Gastrocnemius medialis (tissue), 4 donors: ENCODE results near the gene C2orf78. TPM values are rescaled to one million over a fixed set of nuclear protein-coding genes. Genes with fewer than 3 reads are reported as not detected.

Source experiments
- ATAC-seq, 2 donors: fragments of 150-250 bp; one replicate each; pipeline ENCODE4 v1.9.1; 2016
- DNase-seq, 2 donors: peaks; one replicate each; pipeline ENCODE4 v3.0.0-alpha.2; 2019
- H3K27ac ChIP-seq, 4 donors: fragments of 200-600 bp; sonication (generic); 1 replicate in 1 of 4; 2 replicates in 3 of 4; pipeline ENCODE4 v1.5.1; 2016 to 2018; ENCODE audit warnings: mild to moderate bottlenecking in 2 of 4, moderate library complexity in 1 of 4
- H3K27me3 ChIP-seq, 3 donors: fragments of 200-600 bp; sonication (generic) in 2 of 3; 1 replicate in 1 of 3; 2 replicates in 2 of 3; pipeline versions ENCODE4 v1.5.1 to v1.6.0; 2016 to 2019; ENCODE audit warnings: mild to moderate bottlenecking in 1 of 3, moderate library complexity in 1 of 3
- H3K36me3 ChIP-seq, 2 donors: fragments of 200-600 bp; sonication (generic) in 1 of 2; one replicate each; pipeline ENCODE4 v1.5.1; 2017 to 2018
- H3K4me1 ChIP-seq, 2 donors: fragments of 200-600 bp; sonication (generic) in 1 of 2; one replicate each; pipeline ENCODE4 v1.5.1; 2016 to 2017; ENCODE audit warnings: mild to moderate bottlenecking in 2 of 2
- H3K4me3 ChIP-seq, 4 donors: fragments of 200-600 bp; sonication (generic) in 3 of 4; 1 replicate in 1 of 4; 2 replicates in 3 of 4; pipeline ENCODE4 v1.5.1; 2016 to 2019; ENCODE audit warnings: mild to moderate bottlenecking in 2 of 4
- H3K9me3 ChIP-seq, 3 donors: fragments of 200-600 bp; sonication (generic) in 2 of 3; 1 replicate in 1 of 3; 2 replicates in 2 of 3; pipeline ENCODE4 v1.5.1; 2016 to 2019
- CTCF ChIP-seq, 5 experiments: fragments of 450-650 bp in 3 of 5; fragments of 200-600 bp in 2 of 5; sonication (generic) in 2 of 5; IDR thresholded peaks in 4 of 5; conservative IDR thresholded peaks in 1 of 5; 1 replicate in 4 of 5; 2 replicates in 1 of 5; pipeline ENCODE4 v1.5.1; 2016 to 2019; ENCODE audit warnings: antibody characterized with exemption in 5 of 5, mild to moderate bottlenecking in 3 of 5, moderate library complexity in 3 of 5
- POLR2A ChIP-seq, 2 donors: fragments of 450-650 bp; IDR thresholded peaks; one replicate each; pipeline ENCODE4 v1.6.1; 2017; ENCODE audit warnings: antibody characterized with exemption in 2 of 2, mild to moderate bottlenecking in 2 of 2, moderate library complexity in 2 of 2
- in situ Hi-C, 4 donors: fragments of 200-750 bp; cut with MboI; loops; one replicate each; pipeline versions ENCODE4 v1.15.0 to v1.8.0; 2017; ENCODE audit warnings: low sequenced_read_pairs in 4 of 4
- intact Hi-C: fragments of 100-400 bp; cut with DNase I; formaldehyde crosslinking; loops from one replicate; pipeline ENCODE4 v1.15.1; 2023; ENCODE audit warnings: low total_unique reads
- total RNA-seq, 4 donors: library from RNA; depleted of rRNA; stranded (reverse); fragments of >200 nt; gene quantifications; one replicate each; pipeline versions ENCODE4 v1.1.0 to v1.2.3, GENCODE V29; 2016

Gene C2orf78
- total RNA-seq, 4 donors from 2014 or later, result 0.16 TPM; not detected in 3

GRCh38 chr2:73851274-73851673 lies 67.3 kb downstream of the C2orf78 start:
- Histone ChIP-seq H3K9me3 (no peaks in the 10 kb centered on the region), H3K27me3 (no peaks in the 10 kb centered on the region), H3K36me3 (peaks cover 3 to 98% of the 10 kb centered on the region in 2 donors), H3K27ac (no peak overlapping the region), H3K4me3 (no peak overlapping the region), H3K4me1 (no peaks in the 10 kb centered on the region)
- in situ Hi-C loops, result no loop called here
- ATAC-seq (no peak), DNase-seq (no peak)
- intact Hi-C loops, result no loop called here
- TF ChIP-seq CTCF (IDR thresholded peaks at IDR 0.05 in 4 of 5, conservative IDR thresholded peaks at IDR 0.05 in 1 of 5), result no peak
- TF ChIP-seq POLR2A (IDR thresholded peaks at IDR 0.05), result no peak

GRCh38 chr2:73852020-73852419 lies 68.0 kb downstream of the C2orf78 start:
- TF ChIP-seq POLR2A (IDR thresholded peaks at IDR 0.05), result no peak
- TF ChIP-seq CTCF (IDR thresholded peaks at IDR 0.05 in 4 of 5, conservative IDR thresholded peaks at IDR 0.05 in 1 of 5), result no peak
- no peak overlapping the region for H3K27ac ChIP-seq
- ATAC-seq, result no peak

GRCh38 chr2:73855526-73855925 lies 71.5 kb downstream of the C2orf78 start:
- ATAC-seq (no peak), DNase-seq (no peak)
- in situ Hi-C loops (no loop called here), intact Hi-C loops (no loop called here)
- no peaks in the 10 kb centered on the region for H3K9me3 ChIP-seq
- H3K36me3 ChIP-seq, result peaks cover 0 to 93% of the 10 kb centered on the region in 2 donors
- no peak overlapping the region for H3K27ac ChIP-seq
- H3K4me1 ChIP-seq, result no peaks in the 10 kb centered on the region
- H3K4me3 ChIP-seq, result no peak overlapping the region
- TF ChIP-seq POLR2A (IDR thresholded peaks at IDR 0.05) (no peak), CTCF (IDR thresholded peaks at IDR 0.05 in 4 of 5, conservative IDR thresholded peaks at IDR 0.05 in 1 of 5) (no peak)
- H3K27me3 ChIP-seq, result no peaks in the 10 kb centered on the region

More at GRCh38 chr2:73852020-73852419, 68.0 kb downstream of the C2orf78 start:
- intact Hi-C loops (no loop called here), in situ Hi-C loops (no loop called here)
- no peaks in the 10 kb centered on the region for H3K4me1 ChIP-seq
- no peak for DNase-seq
- no peaks in the 10 kb centered on the region for H3K27me3 ChIP-seq
- no peak overlapping the region for H3K4me3 ChIP-seq
- peaks cover 0 to 98% of the 10 kb centered on the region in 2 donors for H3K36me3 ChIP-seq
- H3K9me3 ChIP-seq, result no peaks in the 10 kb centered on the region

- no peak for DNase-seq
- no peak overlapping the region for H3K4me3 ChIP-seq
- intact Hi-C loops (no loop called here), in situ Hi-C loops (no loop called here)
- H3K27me3 ChIP-seq, result no peaks in the 10 kb centered on the region
- no peak for TF ChIP-seq CTCF (IDR thresholded peaks at IDR 0.05 in 4 of 5, conservative IDR thresholded peaks at IDR 0.05 in 1 of 5)
- no peak for TF ChIP-seq POLR2A (IDR thresholded peaks at IDR 0.05)
- H3K9me3 ChIP-seq, result no peaks in the 10 kb centered on the region
- no peak for ATAC-seq
- H3K27ac ChIP-seq, result no peak overlapping the region
- no peaks in the 10 kb centered on the region for H3K4me1 ChIP-seq
- peaks cover 0 to 93% of the 10 kb centered on the region in 2 donors for H3K36me3 ChIP-seq
Measured at GRCh38 chr2:73856214-73856613, 72.2 kb downstream of the C2orf78 start.
